ENCODE results near the gene SMIM11. TPM values are rescaled to one million over a fixed set of nuclear protein-coding genes. Genes with fewer than 3 reads are reported as not detected.
A peak's percentile ranks its signal among the peaks of the same experiment; 100 is the strongest.

SMIM11 gene
- total RNA-seq, 2 experiments from 2014 or later, result 2.1 to 6.6 TPM

DNA sequence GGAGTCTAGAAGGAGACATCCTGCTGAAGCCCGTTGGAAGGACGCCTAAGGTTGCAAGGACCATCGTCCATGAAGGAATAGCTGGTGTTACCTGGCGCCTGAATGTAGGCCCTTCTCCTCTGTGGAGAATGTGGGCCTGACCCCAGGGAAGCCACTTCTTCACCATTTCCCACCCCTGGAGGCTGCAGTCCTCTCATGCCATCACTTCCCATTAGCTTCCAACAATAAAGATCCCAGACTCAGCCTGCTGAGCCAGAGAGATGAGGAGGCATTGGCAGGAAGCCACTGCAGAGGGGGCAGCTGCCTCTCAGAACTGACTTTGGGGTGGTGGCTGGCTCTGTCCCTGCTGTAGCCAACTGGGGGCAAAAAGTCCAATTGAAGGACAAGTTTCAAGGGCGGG lies 32.8 kb upstream of the SMIM11 start:
- Mint-ChIP-seq H3K27me3 (no peaks in the 10 kb centered on the region), H3K27ac (no peak overlapping the region), H3K36me3 (ENCODE audit: low read depth) (no peaks in the 10 kb centered on the region), H3K4me3 (no peak overlapping the region), H3K9me3 (ENCODE audit: low read depth) (no peaks in the 10 kb centered on the region), H3K4me1 (peaks cover 3% of the 10 kb centered on the region)
- ChIA-PET POLR2A (no interaction called here), CTCF (interaction anchor here (0.6 to 0.9 kb wide), 2 partner anchors 12 to 29 kb away, joined by 3 read pairs; no protein-coding TSS in a partner anchor)
- ATAC-seq (no peak), DNase-seq (no peak)
- intact Hi-C loops (cut with DNase I, micrococcal nuclease), result no loop called here

DNA sequence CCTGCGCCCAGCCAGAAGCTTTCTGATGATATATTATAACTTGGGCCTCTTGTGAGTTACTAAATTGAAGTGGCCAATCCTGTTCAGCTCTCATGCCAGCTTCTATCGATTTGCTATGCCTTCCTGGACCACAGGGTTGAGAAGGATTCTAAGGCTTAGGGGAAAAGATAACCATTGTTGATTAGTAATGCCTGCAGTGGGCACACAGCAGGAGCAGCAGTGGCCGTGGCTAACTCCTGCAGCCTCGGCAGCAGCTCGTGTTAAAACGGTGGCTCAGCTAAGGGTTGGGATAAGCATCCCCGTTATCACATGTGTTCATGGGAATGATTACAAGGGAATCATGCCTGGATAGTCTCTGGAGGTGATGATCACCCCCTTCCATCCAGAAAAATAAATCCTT lies 32.0 kb upstream of the SMIM11 start:
- no peaks in the 10 kb centered on the region for H3K27me3 Mint-ChIP-seq
- ATAC-seq (no peak), DNase-seq (no peak)
- ChIA-PET POLR2A (no interaction called here), CTCF (interaction anchor here (0.6 to 1.8 kb wide), 3 partner anchors 13 to 421 kb away, joined by 3 to 5 read pairs (median 3); no protein-coding TSS in a partner anchor)
- H3K27ac Mint-ChIP-seq, result no peak overlapping the region
- H3K4me3 Mint-ChIP-seq, result no peak overlapping the region
- H3K36me3 Mint-ChIP-seq (ENCODE audit: low read depth), result no peaks in the 10 kb centered on the region
- intact Hi-C loops (cut with DNase I, micrococcal nuclease), result no loop called here
- H3K4me1 Mint-ChIP-seq, result peaks cover 3% of the 10 kb centered on the region
- no peaks in the 10 kb centered on the region for H3K9me3 Mint-ChIP-seq (ENCODE audit: low read depth)

DNA sequence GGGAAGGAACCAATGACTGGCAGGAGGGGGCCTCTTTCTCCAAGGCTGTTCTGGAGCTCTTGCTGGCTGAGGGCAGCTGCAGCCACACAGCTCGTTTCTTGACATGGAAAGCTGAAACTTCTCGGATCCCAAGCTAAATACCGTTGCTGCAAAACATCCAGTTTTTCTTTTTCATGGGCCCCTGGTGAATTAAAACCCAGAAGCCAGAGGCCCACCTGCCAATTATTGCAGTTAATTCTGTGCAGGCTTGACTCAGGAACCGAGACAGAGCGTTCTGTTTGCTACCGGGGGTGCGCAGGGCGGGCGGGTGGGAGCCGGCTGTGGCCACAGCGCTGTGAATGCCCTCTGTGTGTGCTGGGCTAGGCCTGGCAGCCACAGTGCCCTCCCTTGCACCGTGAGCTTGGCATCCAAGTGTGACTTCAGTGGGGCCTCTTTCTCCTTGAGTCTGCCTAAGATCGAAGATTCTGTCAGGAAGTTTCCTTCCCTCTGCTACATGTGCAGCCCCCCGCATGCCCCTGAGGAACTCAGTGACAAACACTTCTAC lies 31.4 kb upstream of the SMIM11 start:
- H3K4me1 Mint-ChIP-seq, result peaks cover 3% of the 10 kb centered on the region
- H3K9me3 Mint-ChIP-seq (ENCODE audit: low read depth), result no peaks in the 10 kb centered on the region
- ATAC-seq (no peak), DNase-seq (no peak)
- H3K27ac Mint-ChIP-seq, result no peak overlapping the region
- no peaks in the 10 kb centered on the region for H3K36me3 Mint-ChIP-seq (ENCODE audit: low read depth)
- H3K4me3 Mint-ChIP-seq, result no peak overlapping the region
- H3K27me3 Mint-ChIP-seq, result no peaks in the 10 kb centered on the region
- POLR2A ChIA-PET, result no interaction called here
- intact Hi-C loops (cut with DNase I, micrococcal nuclease), result no loop called here
- CTCF ChIA-PET, result interaction anchor here (0.6 to 1.8 kb wide), 2 partner anchors 12 to 420 kb away, joined by 3 to 5 read pairs; no protein-coding TSS in a partner anchor

DNA sequence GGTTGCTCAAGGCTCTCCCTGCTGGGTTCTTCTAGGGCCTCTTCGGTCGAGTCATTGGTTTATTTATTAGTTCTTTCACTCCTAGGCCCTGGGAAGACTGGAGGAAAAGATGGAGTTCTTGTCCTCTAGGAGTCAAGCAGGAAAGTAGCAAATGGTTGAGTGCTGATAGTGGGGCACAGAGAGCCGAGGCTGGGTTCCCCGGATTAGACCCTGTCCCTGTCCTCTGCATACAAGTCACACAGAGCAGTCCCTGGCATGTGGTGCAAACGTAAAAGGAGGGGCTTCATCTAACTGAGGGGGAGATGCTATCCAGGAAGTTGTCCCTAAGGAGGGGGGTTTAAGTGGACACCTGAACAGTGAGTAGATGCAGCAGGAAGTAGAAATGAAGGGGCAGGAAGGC lies 30.7 kb upstream of the SMIM11 start:
- Mint-ChIP-seq H3K9me3 (ENCODE audit: low read depth) (no peaks in the 10 kb centered on the region), H3K27ac (no peak overlapping the region), H3K4me1 (peaks cover 3% of the 10 kb centered on the region), H3K27me3 (no peaks in the 10 kb centered on the region), H3K4me3 (no peak overlapping the region), H3K36me3 (ENCODE audit: low read depth) (no peaks in the 10 kb centered on the region)
- ChIA-PET POLR2A (no interaction called here), CTCF (interaction anchor here (0.6 to 1.8 kb wide), 2 partner anchors 385 to 421 kb away, joined by 3 to 5 read pairs; no protein-coding TSS in a partner anchor)
- DNase-seq (no peak), ATAC-seq (no peak)
- intact Hi-C loops (cut with DNase I, micrococcal nuclease), result no loop called here

DNA sequence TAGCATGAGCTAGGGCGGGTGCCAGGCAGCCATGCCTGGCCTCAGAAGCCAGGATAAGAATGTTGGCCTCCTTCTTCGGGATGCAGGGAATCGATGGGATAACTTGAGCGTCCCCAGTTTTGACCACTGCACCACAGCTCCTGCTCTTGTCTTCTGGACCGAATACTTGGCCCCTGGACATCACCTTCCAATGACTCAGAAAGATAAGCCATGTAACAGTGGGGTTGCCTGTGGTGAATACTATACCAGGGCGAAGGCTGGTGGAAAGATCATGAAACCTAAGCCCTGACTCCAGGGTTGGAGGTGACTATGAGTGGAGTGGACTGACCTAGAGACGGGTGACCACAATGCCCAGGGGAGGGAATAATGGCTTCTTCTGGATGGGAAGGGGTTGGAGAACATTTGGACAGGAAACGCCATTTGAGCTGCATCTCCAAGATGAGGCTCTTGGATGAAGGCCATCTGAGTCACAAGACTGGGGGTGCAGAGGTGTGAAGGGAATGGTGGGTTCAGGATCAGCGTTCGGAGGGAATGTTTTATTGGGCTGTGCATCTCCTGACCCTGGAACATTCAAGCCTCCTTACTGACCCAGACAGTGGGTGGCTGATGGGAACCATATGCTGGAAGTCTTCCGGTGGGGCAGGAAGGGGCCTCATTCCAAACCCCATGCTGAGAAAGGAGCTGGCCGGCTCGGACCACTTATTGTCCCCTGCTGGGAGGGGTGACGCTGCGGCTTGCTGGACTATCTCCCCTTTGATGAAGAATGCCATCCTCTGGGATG lies 30.0 kb upstream of the SMIM11 start:
- H3K4me1 Mint-ChIP-seq, result peaks cover 3% of the 10 kb centered on the region
- CTCF ChIA-PET, result interaction anchor here (0.6 to 4.5 kb wide), 3 partner anchors 38 to 422 kb away, joined by 3 to 103 read pairs (median 4); no protein-coding TSS in a partner anchor
- no peaks in the 10 kb centered on the region for H3K36me3 Mint-ChIP-seq (ENCODE audit: low read depth)
- POLR2A ChIA-PET, result no interaction called here
- no peak overlapping the region for H3K27ac Mint-ChIP-seq
- H3K9me3 Mint-ChIP-seq (ENCODE audit: low read depth), result no peaks in the 10 kb centered on the region
- ATAC-seq, result no peak
- intact Hi-C loops (cut with DNase I, micrococcal nuclease), result loop anchor here in 1 of 2 experiments (5.0 kb wide), 1 partner anchor 273 kb away; the partner anchor contains the start of genes MRPS6 and SLC5A3
- H3K4me3 Mint-ChIP-seq, result no peak overlapping the region
- no peak for DNase-seq
- no peaks in the 10 kb centered on the region for H3K27me3 Mint-ChIP-seq

DNA sequence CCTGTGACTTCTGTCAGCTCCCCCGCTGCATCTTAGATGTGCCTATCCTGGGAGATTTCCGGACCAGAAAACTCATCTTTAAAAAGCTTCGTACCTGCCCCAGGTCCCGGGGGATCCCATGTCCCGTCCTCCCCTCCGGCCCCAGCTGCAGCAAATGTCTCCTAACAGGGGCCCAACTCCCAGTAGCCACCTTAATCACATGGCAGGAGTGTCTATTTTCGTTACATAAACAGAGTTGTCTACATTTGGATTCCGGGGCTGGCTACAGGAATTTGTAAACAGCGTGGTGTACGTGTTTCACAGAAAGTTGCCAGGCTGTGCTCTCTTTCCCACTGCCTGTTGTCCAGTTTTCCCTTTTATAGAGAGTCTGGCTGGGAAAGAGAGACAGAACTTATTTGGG lies 29.4 kb upstream of the SMIM11 start:
- H3K4me3 Mint-ChIP-seq, result no peak overlapping the region
- no peaks in the 10 kb centered on the region for H3K27me3 Mint-ChIP-seq
- DNase-seq, result no peak
- no peaks in the 10 kb centered on the region for H3K9me3 Mint-ChIP-seq (ENCODE audit: low read depth)
- ATAC-seq, result no peak
- no peaks in the 10 kb centered on the region for H3K4me1 Mint-ChIP-seq
- POLR2A ChIA-PET, result no interaction called here
- intact Hi-C loops (cut with DNase I, micrococcal nuclease), result loop anchor here in 1 of 2 experiments (5.0 kb wide), 1 partner anchor 274 kb away; the partner anchor contains the start of genes MRPS6 and SLC5A3
- H3K27ac Mint-ChIP-seq, result no peak overlapping the region
- CTCF ChIA-PET, result interaction anchor here (1.3 to 5.7 kb wide), 3 partner anchors 16 to 422 kb away, joined by 4 to 103 read pairs (median 50); partner anchors contain the start of gene KCNE2
- H3K36me3 Mint-ChIP-seq (ENCODE audit: low read depth), result no peaks in the 10 kb centered on the region

DNA sequence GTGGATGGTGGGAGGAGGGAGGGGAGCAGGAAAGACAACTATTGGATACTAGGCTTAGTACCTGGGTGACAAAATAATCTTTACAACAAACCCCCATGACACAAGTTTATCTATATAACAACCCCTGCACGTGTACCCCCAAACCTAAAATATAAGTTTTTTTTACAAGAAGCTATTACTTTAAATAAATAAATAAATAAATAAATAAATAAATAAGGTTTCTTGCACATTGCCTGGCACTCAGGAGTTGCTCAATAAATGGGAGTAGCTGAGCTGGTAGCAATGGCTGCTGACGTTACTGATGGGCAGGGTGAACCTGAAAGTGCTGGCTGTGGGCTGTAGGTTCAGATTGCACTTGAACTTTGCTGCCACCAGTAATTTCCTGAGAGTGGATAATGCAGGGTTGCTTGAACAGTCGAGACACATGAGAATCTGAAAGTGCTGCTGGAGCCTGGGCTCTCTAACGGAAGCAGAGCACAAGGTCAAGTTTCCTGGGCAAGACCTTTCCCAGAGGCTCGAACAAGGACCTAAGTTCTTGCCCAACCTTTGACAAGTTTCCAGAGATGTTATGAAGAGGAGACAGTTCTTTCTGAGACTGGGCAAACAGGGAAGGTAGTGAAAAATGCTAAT lies 26.3 kb upstream of the SMIM11 start:
- intact Hi-C loops (cut with DNase I, micrococcal nuclease), result loop anchor here (1.0 to 5.0 kb wide), 4 partner anchors 220 to 426 kb away; partner anchors contain the start of genes MRPS6 (in 1 of the 2) and SLC5A3 (in 1 of the 2)
- H3K4me3 Mint-ChIP-seq, result no peak overlapping the region
- H3K4me1 Mint-ChIP-seq, result peaks cover 4% of the 10 kb centered on the region
- H3K9me3 Mint-ChIP-seq (ENCODE audit: low read depth), result no peaks in the 10 kb centered on the region
- ChIA-PET CTCF (interaction anchor here (0.6 to 5.7 kb wide), 18 partner anchors 9 to 558 kb away, joined by 3 to 103 read pairs (median 3); partner anchors contain the start of gene KCNE2), POLR2A (no interaction called here)
- ATAC-seq (no peak), DNase-seq (no peak)
- no peak overlapping the region for H3K27ac Mint-ChIP-seq
- H3K36me3 Mint-ChIP-seq (ENCODE audit: low read depth), result no peaks in the 10 kb centered on the region
- H3K27me3 Mint-ChIP-seq, result no peaks in the 10 kb centered on the region

DNA sequence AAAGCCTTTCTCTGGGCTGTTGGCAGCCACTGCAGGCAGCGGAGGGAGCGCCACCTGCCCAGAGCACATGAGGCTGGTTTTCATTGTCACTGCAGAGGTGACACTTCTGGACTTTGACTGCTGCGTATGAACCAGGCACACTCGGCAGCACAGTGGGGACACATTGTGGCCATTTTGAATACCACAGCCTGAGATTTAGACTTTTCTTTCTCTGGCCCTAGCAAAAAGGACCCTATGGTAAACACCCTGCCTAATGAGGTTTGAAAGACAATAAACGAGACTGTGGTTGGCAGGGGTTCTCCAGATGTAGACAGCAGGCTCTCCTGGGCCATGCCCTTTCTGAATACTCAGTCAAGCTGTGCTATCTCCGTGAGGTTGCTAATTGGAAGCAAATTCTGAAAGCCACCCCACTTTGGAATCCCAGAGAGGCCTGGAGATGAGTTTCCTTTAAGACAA lies 23.5 kb upstream of the SMIM11 start:
- DNase-seq (peak; percentile 54), ATAC-seq (peak; percentile 71)
- H3K27me3 Mint-ChIP-seq, result peaks cover 10% of the 10 kb centered on the region
- POLR2A ChIA-PET, result no interaction called here
- intact Hi-C loops (cut with DNase I, micrococcal nuclease), result no loop called here
- no peaks in the 10 kb centered on the region for H3K9me3 Mint-ChIP-seq (ENCODE audit: low read depth)
- CTCF ChIA-PET, result interaction anchor here (0.7 to 2.2 kb wide), 5 partner anchors 122 to 432 kb away, joined by 3 to 24 read pairs (median 3); no protein-coding TSS in a partner anchor
- no peak overlapping the region for H3K4me3 Mint-ChIP-seq
- peaks cover 4% of the 10 kb centered on the region for H3K4me1 Mint-ChIP-seq
- no peak overlapping the region for H3K27ac Mint-ChIP-seq
- H3K36me3 Mint-ChIP-seq (ENCODE audit: low read depth), result no peaks in the 10 kb centered on the region

DNA sequence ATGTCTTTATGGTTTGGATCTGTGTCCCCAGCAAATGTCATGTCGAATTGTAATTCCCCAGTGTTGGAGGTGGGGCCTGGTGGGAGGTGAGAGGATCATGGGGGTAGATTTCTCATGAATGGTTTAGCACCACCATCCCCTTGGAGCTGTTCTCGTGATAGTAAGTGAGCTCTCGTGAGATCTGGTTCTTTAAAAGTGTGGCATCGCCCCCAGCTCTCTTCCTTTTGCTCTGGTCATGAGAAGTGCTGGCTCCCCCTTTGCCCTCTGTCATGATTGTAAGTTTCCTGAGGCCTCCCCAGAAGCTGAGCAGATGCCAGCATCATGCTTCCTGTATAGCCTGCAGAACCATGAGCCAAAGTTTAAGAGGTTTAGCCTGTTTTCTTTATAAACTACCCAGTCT lies 22.8 kb upstream of the SMIM11 start:
- H3K4me3 Mint-ChIP-seq, result no peak overlapping the region
- H3K27ac Mint-ChIP-seq, result no peak overlapping the region
- no peaks in the 10 kb centered on the region for H3K36me3 Mint-ChIP-seq (ENCODE audit: low read depth)
- DNase-seq (no peak), ATAC-seq (no peak)
- peaks cover 4% of the 10 kb centered on the region for H3K4me1 Mint-ChIP-seq
- CTCF ChIA-PET, result interaction anchor here (0.7 to 1.0 kb wide), 2 partner anchors 211 to 429 kb away, joined by 3 to 6 read pairs; no protein-coding TSS in a partner anchor
- H3K9me3 Mint-ChIP-seq (ENCODE audit: low read depth), result no peaks in the 10 kb centered on the region
- intact Hi-C loops (cut with DNase I, micrococcal nuclease), result no loop called here
- POLR2A ChIA-PET, result no interaction called here
- H3K27me3 Mint-ChIP-seq, result peaks cover 10% of the 10 kb centered on the region

DNA sequence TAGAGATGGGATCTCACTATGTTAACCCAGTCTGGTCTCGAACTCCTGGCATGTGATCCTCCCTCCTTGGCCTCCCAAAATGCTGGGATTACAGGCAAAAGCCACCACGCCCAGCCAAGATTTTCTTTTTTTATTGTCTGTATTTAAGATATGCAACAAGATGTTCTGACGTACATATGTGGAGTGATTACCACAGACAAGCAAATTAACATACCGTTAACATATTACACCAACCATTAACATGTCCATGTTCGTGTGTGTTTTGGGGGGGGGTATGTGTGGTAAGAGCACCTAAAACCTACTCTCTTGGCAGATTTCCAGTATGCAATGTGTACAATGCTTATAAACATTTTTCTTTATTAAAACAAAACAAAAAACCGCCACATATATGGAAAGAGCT lies 22.1 kb upstream of the SMIM11 start:
- DNase-seq, result no peak
- Mint-ChIP-seq H3K4me3 (no peak overlapping the region), H3K4me1 (peaks cover 4% of the 10 kb centered on the region), H3K27ac (no peak overlapping the region), H3K36me3 (ENCODE audit: low read depth) (no peaks in the 10 kb centered on the region), H3K9me3 (ENCODE audit: low read depth) (no peaks in the 10 kb centered on the region), H3K27me3 (peaks cover 10% of the 10 kb centered on the region)
- ATAC-seq, result no peak
- intact Hi-C loops (cut with DNase I, micrococcal nuclease), result no loop called here
- POLR2A ChIA-PET, result no interaction called here
- CTCF ChIA-PET, result interaction anchor here (1.0 to 2.2 kb wide), 3 partner anchors 10 to 429 kb away, joined by 6 to 11 read pairs (median 9); no protein-coding TSS in a partner anchor

DNA sequence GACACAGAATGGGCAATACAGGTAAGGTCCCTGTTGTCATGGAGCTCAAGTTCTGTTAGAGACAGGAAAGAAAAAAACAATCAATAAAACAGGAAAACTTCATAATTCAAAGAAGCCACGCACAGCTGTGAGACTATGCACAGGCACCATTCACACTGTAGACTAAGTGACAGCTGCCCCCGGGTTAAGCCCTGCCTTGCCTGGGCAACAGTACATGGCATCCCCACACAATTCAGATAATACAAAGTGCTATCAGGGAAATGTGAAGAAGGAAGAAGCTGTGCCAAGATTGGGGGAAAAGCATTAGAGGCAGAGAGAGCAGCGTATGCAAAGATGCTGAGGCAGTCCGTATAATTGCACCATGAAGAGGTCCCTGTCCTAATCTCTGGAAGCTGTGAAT lies 20.5 kb upstream of the SMIM11 start:
- H3K27ac Mint-ChIP-seq, result no peak overlapping the region

More for the DNA sequence above, 20.5 kb upstream of the SMIM11 start:
- H3K4me1 Mint-ChIP-seq, result peaks cover 4% of the 10 kb centered on the region
- H3K4me3 Mint-ChIP-seq, result no peak overlapping the region
- CTCF ChIA-PET, result interaction anchor here (0.6 to 2.2 kb wide), 5 partner anchors 8 to 423 kb away, joined by 3 to 11 read pairs (median 3); no protein-coding TSS in a partner anchor
- intact Hi-C loops (cut with DNase I, micrococcal nuclease), result no loop called here
- ATAC-seq (no peak), DNase-seq (no peak)
- no peaks in the 10 kb centered on the region for H3K9me3 Mint-ChIP-seq (ENCODE audit: low read depth)
- no peaks in the 10 kb centered on the region for H3K36me3 Mint-ChIP-seq (ENCODE audit: low read depth)
- POLR2A ChIA-PET, result no interaction called here
- peaks cover 12% of the 10 kb centered on the region for H3K27me3 Mint-ChIP-seq

Data from activated CD4-positive, alpha-beta T cell treated with anti-CD3 and anti-CD28 coated beads for 36 hours (primary cell).